Esophagus muscularis mucosa (tissue), 4 donors: ENCODE data around the gene IP6K1.

ENCODE experiments used
- CTCF ChIP-seq, 3 experiments: fragments of 200-600 bp in 2 of 3; fragments of 450-650 bp in 1 of 3; sonication (generic) in 2 of 3; IDR thresholded peaks; one replicate each; pipeline ENCODE4 v1.5.1; 2017 to 2019; ENCODE audit warnings: antibody characterized with exemption in 3 of 3, mild to moderate bottlenecking in 2 of 3, moderate library complexity in 1 of 3
- EP300 ChIP-seq: sonication (generic); formaldehyde crosslinking; IDR thresholded peaks from one replicate; pipeline ENCODE4 v1.6.1; 2017; ENCODE audit warnings: antibody characterized with exemption
- POLR2A ChIP-seq: fragments of 450-650 bp; IDR thresholded peaks from one replicate; pipeline ENCODE4 v1.6.1; 2017; ENCODE audit warnings: antibody characterized with exemption, moderate library complexity, mild to moderate bottlenecking, low read depth

- no peak for TF ChIP-seq POLR2A
- no peak for TF ChIP-seq CTCF (IDR thresholded peaks at IDR 0.05)
- TF ChIP-seq EP300: no peak
Measured at GRCh38 chr3:49791571-49791970, 5.2 kb upstream of the IP6K1 start.
